B cell (primary cell): ENCODE results near the gene INSYN2A. TPM values are rescaled to one million over a fixed set of nuclear protein-coding genes. Genes with fewer than 3 reads are reported as not detected.

ENCODE experiments used
- ATAC-seq: fragments of 200-7000 bp; cut with Tn5 transposase; one replicate; pipeline ENCODE4 v1.10.0; 2021; ENCODE audit warnings: low read depth, mild to moderate bottlenecking, moderate number of reproducible peaks, moderate library complexity
- CTCF ChIA-PET: fragments of 350-600 bp; sonication (Branson Sonifier 250); formaldehyde crosslinking; loops from one replicate; lab custom pipeline; 2021; ENCODE audit warnings: antibody characterized with exemption, inconsistent platforms; lab: Charles Lee
- POLR2A ChIA-PET: fragments of 350-600 bp; sonication (Branson Sonifier 250); formaldehyde crosslinking; loops from one replicate; lab custom pipeline; 2021; ENCODE audit warnings: antibody characterized with exemption; lab: Charles Lee
- DNase-seq: peaks from one replicate; pipeline ENCODE4 v3.0.0; 2013
- H2AFZ ChIP-seq: 2 replicates; pipeline ENCODE4 v1.6.1; 2012; ENCODE audit warnings: mild to moderate bottlenecking, low read depth, low read length; ENCODE audit not compliant: insufficient read depth, poor library complexity, severe bottlenecking
- H3K27ac ChIP-seq, 2 donors: 1 replicate in 1 of 2; 2 replicates in 1 of 2; pipeline ENCODE4 v1.5.1; 2012 to 2013; ENCODE audit warnings: low read length in 2 of 2, mild to moderate bottlenecking in 2 of 2, moderate library complexity in 1 of 2
- H3K27me3 ChIP-seq, 4 experiments: fragments of 200-600 bp in 1 of 4; sonication (generic) in 1 of 4; replicated peaks in 1 of 4; 1 replicate in 2 of 4; 2 replicates in 2 of 4; pipeline versions ENCODE4 v1.6.1 to v1.7.0; 2013 to 2016; ENCODE audit warnings: low read length in 3 of 4, mild to moderate bottlenecking in 2 of 4, mixed read lengths in 1 of 4, moderate library complexity in 1 of 4; ENCODE audit not compliant: insufficient read depth in 4 of 4, control insufficient read depth in 3 of 4; ENCODE audit errors: control extremely low read depth in 1 of 4
- H3K36me3 ChIP-seq, 2 experiments: replicated peaks in 1 of 2; 1 replicate in 1 of 2; 2 replicates in 1 of 2; pipeline versions ENCODE4 v1.6.1 to v1.7.1; 2013; ENCODE audit warnings: low read length in 1 of 2; ENCODE audit not compliant: insufficient read depth in 2 of 2, control insufficient read depth in 1 of 2; ENCODE audit errors: control extremely low read depth in 1 of 2, extremely low read depth in 1 of 2
- H3K4me1 ChIP-seq, 2 donors: fragments of 200-600 bp in 1 of 2; sonication (generic) in 1 of 2; 1 replicate in 1 of 2; 2 replicates in 1 of 2; pipeline versions ENCODE4 v1.5.1 to v1.6.1; 2013 to 2017; ENCODE audit warnings: low read length in 2 of 2; ENCODE audit not compliant: control insufficient read depth in 2 of 2, insufficient read depth in 2 of 2
- H3K4me2 ChIP-seq: replicated peaks from 2 replicates; pipeline ENCODE3; 2012; ENCODE audit warnings: mild to moderate bottlenecking, low read depth, low read length; ENCODE audit not compliant: poor library complexity, severe bottlenecking
- H3K4me3 ChIP-seq, 5 experiments: fragments of 200-600 bp in 1 of 5; sonication (generic) in 1 of 5; 1 replicate in 3 of 5; 2 replicates in 2 of 5; pipeline versions ENCODE4 v1.5.1 to v1.7.0; 2011 to 2016; ENCODE audit warnings: low read length in 4 of 5, mild to moderate bottlenecking in 4 of 5, low read depth in 2 of 5, control low read depth in 1 of 5, moderate library complexity in 1 of 5; ENCODE audit not compliant: insufficient read depth in 1 of 5; ENCODE audit errors: control extremely low read depth in 1 of 5, extremely low read depth in 1 of 5
- H3K79me2 ChIP-seq: fragments of 200-600 bp; sonication (generic); one replicate; pipeline ENCODE4 v1.6.0; 2016; ENCODE audit warnings: low read length; ENCODE audit not compliant: control insufficient read depth, insufficient read depth
- H3K9ac ChIP-seq: fragments of 200-600 bp; sonication (generic); 2 replicates; pipeline ENCODE4 v1.6.1; 2017; ENCODE audit warnings: mild to moderate bottlenecking, low read length, moderate library complexity
- H3K9me3 ChIP-seq, 3 donors: one replicate each; pipeline versions ENCODE4 v1.6.1 to v1.7.1; 2013; ENCODE audit warnings: low read length in 2 of 3; ENCODE audit not compliant: control insufficient read depth in 2 of 3, insufficient read depth in 1 of 3; ENCODE audit errors: control extremely low read depth in 1 of 3
- H4K20me1 ChIP-seq: 2 replicates; pipeline ENCODE4 v1.6.0; 2012; ENCODE audit warnings: mild to moderate bottlenecking, low read length; ENCODE audit not compliant: insufficient read depth, control insufficient read depth, poor library complexity, severe bottlenecking
- H3K27ac Mint-ChIP-seq: one replicate; pipeline ENCODE4 v1.8.0; 2021; ENCODE audit warnings: mixed read lengths
- H3K27me3 Mint-ChIP-seq: one replicate; pipeline ENCODE4 v1.8.0; 2021; ENCODE audit warnings: mixed read lengths
- H3K4me1 Mint-ChIP-seq: one replicate; pipeline ENCODE4 v1.8.0; 2021; ENCODE audit warnings: mixed read lengths
- H3K4me3 Mint-ChIP-seq: one replicate; pipeline ENCODE4 v1.8.0; 2021; ENCODE audit warnings: mixed read lengths
- H3K9me3 Mint-ChIP-seq: one replicate; pipeline ENCODE4 v1.8.0; 2022; ENCODE audit warnings: mixed read lengths; ENCODE audit not compliant: insufficient read depth
- CTCF ChIP-seq: fragments of 200-600 bp; IDR thresholded peaks from one replicate; pipeline ENCODE4 v1.8.0; 2022; ENCODE audit warnings: antibody characterized with exemption, mild to moderate bottlenecking
- EZH2 ChIP-seq: IDR thresholded peaks from 2 replicates; pipeline ENCODE4 v1.6.1; 2012; ENCODE audit warnings: borderline replicate concordance, low read depth, mild to moderate bottlenecking, moderate library complexity, low read length; ENCODE audit not compliant: insufficient read depth, poor library complexity, severe bottlenecking
- WGBS: methylation state at CpG from one replicate; pipeline ENCODE4 v1.1.5; 2013; ENCODE audit warnings: missing lambda C conversion rate; ENCODE audit not compliant: insufficient coverage; 5-methylcytosine and 5-hydroxymethylcytosine counted together
- intact Hi-C: fragments of 100-400 bp; cut with micrococcal nuclease; formaldehyde crosslinking; loops from one replicate; pipeline ENCODE4 v1.10.0; 2022
- polyA plus RNA-seq: library from polyadenylated mRNA; depleted of rRNA; stranded (reverse); fragments of >200 nt; gene quantifications from 2 replicates; pipeline ENCODE4 v1.2.3, GENCODE V29; 2012
- total RNA-seq, 2 donors: library from RNA; stranded (reverse); fragments of 120-200 nt in 1 of 2; gene quantifications; 1 replicate in 1 of 2; 2 replicates in 1 of 2; pipeline versions ENCODE4 v1.2.3 to v1.2.4, GENCODE V29; 2013 to 2022

Gene INSYN2A
- total and polyA plus RNA-seq, 2 donors (not counting 1 experiment from before 2014, with no cell fraction given), result not detected

DNA sequence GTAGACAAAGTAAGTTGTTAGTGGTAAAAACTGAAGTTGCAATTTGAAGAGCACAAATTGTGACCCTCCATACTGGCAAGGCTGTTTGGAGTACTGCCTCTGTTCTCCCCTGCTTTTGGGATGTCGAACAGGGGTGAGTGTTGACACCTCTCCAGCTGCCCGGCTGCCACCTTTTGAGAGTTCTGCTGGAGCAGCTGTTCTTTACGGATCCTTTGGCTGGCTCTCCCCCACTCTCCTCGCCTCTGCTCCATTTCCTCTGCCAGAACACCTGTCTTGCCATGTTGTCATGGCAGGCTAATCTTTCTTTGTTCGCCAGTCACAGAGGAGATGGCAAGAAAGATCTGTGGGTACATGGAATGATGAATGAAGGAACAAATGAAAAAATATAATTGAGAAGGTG lies 34.9 kb downstream of the INSYN2A start:
- H3K27me3 ChIP-seq, result no peaks in the 10 kb centered on the region
- H3K27ac Mint-ChIP-seq, result no peak overlapping the region
- no peak overlapping the region for H3K4me3 Mint-ChIP-seq
- no peak overlapping the region for H3K4me2 ChIP-seq
- no peaks in the 10 kb centered on the region for H3K9me3 Mint-ChIP-seq
- H3K36me3 ChIP-seq, result no peaks in the 10 kb centered on the region
- no peak overlapping the region for H3K9ac ChIP-seq
- DNase-seq, result no peak
- no peaks in the 10 kb centered on the region for H3K79me2 ChIP-seq
- no peak for ATAC-seq
- H3K4me1 Mint-ChIP-seq, result no peaks in the 10 kb centered on the region
- 96% methylated on average over 4 of the region's 5 CpGs for WGBS
- H2AFZ ChIP-seq, result no peak overlapping the region
- no peaks in the 10 kb centered on the region for H3K4me1 ChIP-seq
- no peak overlapping the region for H3K27ac ChIP-seq
- H4K20me1 ChIP-seq, result no peaks in the 10 kb centered on the region
- intact Hi-C loops, result no loop called here
- H3K27me3 Mint-ChIP-seq, result no peaks in the 10 kb centered on the region
- ChIA-PET POLR2A (no interaction called here), CTCF (no interaction called here)
- TF ChIP-seq CTCF (no peak), EZH2 (no peak)
- no peak overlapping the region for H3K4me3 ChIP-seq
- H3K9me3 ChIP-seq, result no peaks in the 10 kb centered on the region

DNA sequence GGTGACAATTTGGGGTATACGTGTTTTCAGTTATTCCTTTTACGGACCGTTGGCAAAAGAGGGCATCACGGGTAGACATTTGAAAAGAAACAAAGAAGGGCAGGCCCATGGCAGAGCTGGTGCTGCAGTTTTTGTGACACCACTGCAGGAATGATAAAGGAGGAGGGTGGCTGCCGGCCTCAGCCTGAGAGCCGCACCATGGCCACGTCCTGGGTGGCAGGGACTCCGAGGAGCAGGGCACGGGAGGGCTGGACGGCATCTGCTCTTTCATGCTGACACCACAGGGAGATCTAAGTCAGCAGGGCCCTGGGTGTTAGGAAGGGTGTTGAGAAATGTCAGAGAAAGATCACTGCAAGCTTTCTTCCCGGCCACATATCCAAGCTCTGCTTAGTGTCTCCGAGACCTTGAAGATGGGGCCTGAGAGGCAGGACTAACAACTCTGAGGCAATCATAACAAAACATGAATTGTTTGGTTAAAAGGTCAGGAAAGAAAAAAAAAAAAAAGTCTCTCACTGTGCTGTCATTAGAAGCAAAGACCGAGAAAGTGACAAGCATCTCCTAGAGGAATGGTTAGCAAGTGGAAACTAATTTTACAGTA lies 36.6 kb downstream of the INSYN2A start:
- Histone ChIP-seq H2AFZ (no peak overlapping the region), H3K9me3 (no peaks in the 10 kb centered on the region), H3K4me2 (no peak overlapping the region), H3K4me1 (no peaks in the 10 kb centered on the region), H3K36me3 (no peaks in the 10 kb centered on the region), H3K27ac (no peak overlapping the region), H3K27me3 (no peaks in the 10 kb centered on the region), H3K4me3 (no peak overlapping the region), H3K79me2 (no peaks in the 10 kb centered on the region), H3K9ac (no peak overlapping the region), H4K20me1 (no peaks in the 10 kb centered on the region)
- Mint-ChIP-seq H3K27me3 (no peaks in the 10 kb centered on the region), H3K4me1 (no peaks in the 10 kb centered on the region), H3K27ac (no peak overlapping the region), H3K9me3 (no peaks in the 10 kb centered on the region), H3K4me3 (no peak overlapping the region)
- POLR2A ChIA-PET, result no interaction called here
- no peak for ATAC-seq
- CTCF ChIA-PET, result no interaction called here
- 90% methylated on average over 10 of the region's 13 CpGs for WGBS
- intact Hi-C loops, result no loop called here
- DNase-seq, result no peak
- TF ChIP-seq CTCF (no peak), EZH2 (no peak)
